ENCODE data around the gene SCML2. TPM values are rescaled to one million over a fixed set of nuclear protein-coding genes. Genes with fewer than 3 reads are reported as not detected.

SCML2 gene
- total RNA-seq, 1 donor from 2014 or later, result 3.0 TPM

GRCh38 chrX:18291006-18291545 lies 63.4 kb downstream of the SCML2 start:
- Mint-ChIP-seq H3K9me3 (ENCODE audit: low read depth) (peaks cover 9% of the 10 kb centered on the region), H3K27me3 (ENCODE audit: low read depth) (no peaks in the 10 kb centered on the region), H3K27ac (ENCODE audit: unreplicated experiment) (peak overlapping the region; percentile 89), H3K4me3 (ENCODE audit: unreplicated experiment) (peak overlapping the region; percentile 44), H3K4me1 (ENCODE audit: low read depth) (peaks cover 23% of the 10 kb centered on the region), H3K36me3 (ENCODE audit: low read depth) (no peaks in the 10 kb centered on the region)
- no peak for TF ChIP-seq CTCF (IDR thresholded peaks at IDR 0.05)
- no peak for DNase-seq (ENCODE audit: low spot score)

- TF ChIP-seq CTCF (IDR thresholded peaks at IDR 0.05), result no peak
- H3K27me3 Mint-ChIP-seq (ENCODE audit: low read depth), result no peaks in the 10 kb centered on the region
- H3K36me3 Mint-ChIP-seq (ENCODE audit: low read depth), result no peaks in the 10 kb centered on the region
- peak overlapping the region; percentile 66 for H3K27ac Mint-ChIP-seq (ENCODE audit: unreplicated experiment)
- H3K4me3 Mint-ChIP-seq (ENCODE audit: unreplicated experiment), result no peak overlapping the region
- no peak for DNase-seq (ENCODE audit: low spot score)
- peaks cover 5% of the 10 kb centered on the region for H3K9me3 Mint-ChIP-seq (ENCODE audit: low read depth)
- peaks cover 23% of the 10 kb centered on the region for H3K4me1 Mint-ChIP-seq (ENCODE audit: low read depth)
Measured at GRCh38 chrX:18290200-18290599, 64.3 kb downstream of the SCML2 start.

GRCh38 chrX:18288716-18289115 lies 65.8 kb downstream of the SCML2 start:
- DNase-seq (ENCODE audit: low spot score), result no peak
- Mint-ChIP-seq H3K4me3 (ENCODE audit: unreplicated experiment) (no peak overlapping the region), H3K36me3 (ENCODE audit: low read depth) (no peaks in the 10 kb centered on the region), H3K4me1 (ENCODE audit: low read depth) (peaks cover 23% of the 10 kb centered on the region), H3K9me3 (ENCODE audit: low read depth) (peaks cover 9% of the 10 kb centered on the region), H3K27me3 (ENCODE audit: low read depth) (no peaks in the 10 kb centered on the region), H3K27ac (ENCODE audit: unreplicated experiment) (no peak overlapping the region)
- no peak for TF ChIP-seq CTCF (IDR thresholded peaks at IDR 0.05)

- Mint-ChIP-seq H3K27ac (ENCODE audit: unreplicated experiment) (no peak overlapping the region), H3K4me1 (ENCODE audit: low read depth) (peaks cover 23% of the 10 kb centered on the region), H3K36me3 (ENCODE audit: low read depth) (no peaks in the 10 kb centered on the region), H3K9me3 (ENCODE audit: low read depth) (peaks cover 18% of the 10 kb centered on the region), H3K4me3 (ENCODE audit: unreplicated experiment) (no peak overlapping the region), H3K27me3 (ENCODE audit: low read depth) (no peaks in the 10 kb centered on the region)
- TF ChIP-seq CTCF (IDR thresholded peaks at IDR 0.05), result no peak
- no peak for DNase-seq (ENCODE audit: low spot score)
Measured at GRCh38 chrX:18286322-18286831, 68.1 kb downstream of the SCML2 start.

- H3K27me3 Mint-ChIP-seq (ENCODE audit: low read depth), result no peaks in the 10 kb centered on the region
- peaks cover 45% of the 10 kb centered on the region for H3K9me3 Mint-ChIP-seq (ENCODE audit: low read depth)
- no peak overlapping the region for H3K27ac Mint-ChIP-seq (ENCODE audit: unreplicated experiment)
- H3K4me3 Mint-ChIP-seq (ENCODE audit: unreplicated experiment), result no peak overlapping the region
- TF ChIP-seq CTCF (IDR thresholded peaks at IDR 0.05), result no peak
- DNase-seq (ENCODE audit: low spot score), result no peak
- H3K4me1 Mint-ChIP-seq (ENCODE audit: low read depth), result no peaks in the 10 kb centered on the region
- peaks cover 2% of the 10 kb centered on the region for H3K36me3 Mint-ChIP-seq (ENCODE audit: low read depth)
Measured at GRCh38 chrX:18278449-18278848, 76.0 kb downstream of the SCML2 start.
